ENCODE results near the gene PDZD4. TPM values are rescaled to one million over a fixed set of nuclear protein-coding genes. Genes with fewer than 3 reads are reported as not detected.

The PDZD4 gene
- total RNA-seq, 1 donor from 2014 or later: 9.9 TPM

DNA sequence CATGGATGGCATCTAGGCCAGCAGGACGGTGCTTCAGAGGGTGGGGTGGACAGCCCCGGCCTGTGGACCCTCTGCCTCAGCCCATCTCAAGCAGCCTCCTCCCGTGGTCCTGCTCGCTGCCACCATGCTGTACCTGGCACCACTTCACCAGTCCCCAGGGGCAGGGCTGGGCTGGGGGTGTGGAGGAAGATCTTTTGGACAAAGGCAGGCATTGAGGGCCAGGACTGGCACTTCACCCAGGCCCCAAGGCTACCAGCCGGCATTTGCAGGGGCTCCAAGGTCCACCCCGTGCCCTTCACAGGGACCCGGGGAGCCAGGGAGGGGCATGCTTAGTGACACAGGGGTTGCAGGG, 65.6 kb downstream of the PDZD4 start:
- H3K27me3 ChIP-seq (ENCODE audit: insufficient read depth, low read length): no peaks in the 10 kb centered on the region
- Mint-ChIP-seq H3K36me3 (ENCODE audit: low read depth, unreplicated experiment) (no peaks in the 10 kb centered on the region), H3K9me3 (ENCODE audit: unreplicated experiment) (no peaks in the 10 kb centered on the region), H3K4me3 (ENCODE audit: unreplicated experiment) (no peak overlapping the region), H3K27me3 (ENCODE audit: low read depth, unreplicated experiment) (peaks cover 2% of the 10 kb centered on the region), H3K27ac (ENCODE audit: unreplicated experiment) (no peak overlapping the region), H3K4me1 (ENCODE audit: low read depth, unreplicated experiment) (no peaks in the 10 kb centered on the region)
- peak overlapping the region; percentile 87 for H3K4me2 ChIP-seq (ENCODE audit: low read length)
- H4K20me1 ChIP-seq (ENCODE audit: insufficient read depth, low read length): peaks cover 5% of the 10 kb centered on the region
- H3K9ac ChIP-seq (ENCODE audit: low read length): peak overlapping the region; percentile 27
- DNase-seq (ENCODE audit: low read depth) (no peak), FAIRE-seq (no peak)
- H3K4me3 ChIP-seq (ENCODE audit: insufficient read depth, low read depth, low read length): peak overlapping the region; percentile 17
- TF ChIP-seq, protein P1, sequence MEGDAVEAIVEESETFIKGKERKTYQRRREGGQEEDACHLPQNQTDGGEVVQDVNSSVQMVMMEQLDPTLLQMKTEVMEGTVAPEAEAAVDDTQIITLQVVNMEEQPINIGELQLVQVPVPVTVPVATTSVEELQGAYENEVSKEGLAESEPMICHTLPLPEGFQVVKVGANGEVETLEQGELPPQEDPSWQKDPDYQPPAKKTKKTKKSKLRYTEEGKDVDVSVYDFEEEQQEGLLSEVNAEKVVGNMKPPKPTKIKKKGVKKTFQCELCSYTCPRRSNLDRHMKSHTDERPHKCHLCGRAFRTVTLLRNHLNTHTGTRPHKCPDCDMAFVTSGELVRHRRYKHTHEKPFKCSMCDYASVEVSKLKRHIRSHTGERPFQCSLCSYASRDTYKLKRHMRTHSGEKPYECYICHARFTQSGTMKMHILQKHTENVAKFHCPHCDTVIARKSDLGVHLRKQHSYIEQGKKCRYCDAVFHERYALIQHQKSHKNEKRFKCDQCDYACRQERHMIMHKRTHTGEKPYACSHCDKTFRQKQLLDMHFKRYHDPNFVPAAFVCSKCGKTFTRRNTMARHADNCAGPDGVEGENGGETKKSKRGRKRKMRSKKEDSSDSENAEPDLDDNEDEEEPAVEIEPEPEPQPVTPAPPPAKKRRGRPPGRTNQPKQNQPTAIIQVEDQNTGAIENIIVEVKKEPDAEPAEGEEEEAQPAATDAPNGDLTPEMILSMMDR (IDR thresholded peaks at IDR 0.05; ENCODE audit: insufficient read depth, low read depth, low read length): no peak
- TF ChIP-seq EZH2 (IDR thresholded peaks at IDR 0.05; ENCODE audit: insufficient read depth, low read length): no peak
- no peaks in the 10 kb centered on the region for H3K79me2 ChIP-seq (ENCODE audit: insufficient read depth, low read length)
- no peak overlapping the region for H3K27ac ChIP-seq (ENCODE audit: low read depth, low read length)
- no peak overlapping the region for H2AFZ ChIP-seq (ENCODE audit: low read depth, low read length)
- H3K4me1 ChIP-seq (ENCODE audit: insufficient read depth, low read length): peaks cover 25% of the 10 kb centered on the region
- H3K36me3 ChIP-seq (ENCODE audit: insufficient read depth, low read length): no peaks in the 10 kb centered on the region
- no peaks in the 10 kb centered on the region for H3K9me3 ChIP-seq (ENCODE audit: insufficient read depth, low read depth, low read length)

DNA sequence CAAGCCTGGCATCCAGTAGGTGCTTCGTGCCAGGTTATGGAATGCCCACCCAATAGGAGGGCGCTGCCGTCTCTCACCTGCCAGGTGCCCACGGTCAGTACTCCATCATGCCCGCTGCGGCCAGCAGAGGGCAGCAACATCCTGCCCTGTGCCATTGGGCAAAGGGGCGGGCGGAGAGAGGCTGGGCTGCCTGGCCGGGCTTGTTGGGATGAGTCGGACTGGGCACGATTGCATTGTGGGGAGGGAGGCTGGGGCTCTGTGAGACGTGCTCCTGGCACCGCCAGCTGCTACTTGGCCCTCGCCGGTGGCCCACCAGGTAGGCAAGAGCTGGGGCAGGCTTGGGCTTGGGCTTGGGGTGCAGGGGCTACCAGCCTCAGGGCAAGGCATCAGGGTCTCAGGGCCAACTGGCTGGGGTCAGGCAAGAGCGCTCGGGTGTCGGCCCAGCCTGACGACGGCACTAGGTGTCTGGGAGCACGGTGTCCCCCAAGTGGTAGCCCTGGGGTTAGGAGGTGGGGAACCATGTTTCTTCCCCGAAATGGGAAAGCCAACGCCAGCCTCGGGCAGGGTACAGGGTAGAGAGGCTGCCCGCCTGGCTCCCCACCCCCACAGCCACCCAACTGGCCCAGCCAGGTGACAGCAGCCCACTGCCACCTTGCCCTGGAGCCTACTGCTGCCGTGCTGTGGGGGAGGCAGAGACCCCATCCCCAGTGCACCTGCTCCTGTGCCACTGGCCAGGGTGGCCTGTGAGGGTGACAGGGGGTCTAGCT, 66.2 kb downstream of the PDZD4 start, which contains the start of gene PLXNB3:
Gene PLXNB3 (plus strand): TSS at position 261 of the 767 bp plus-strand sequence. CDS start 1,287 bp downstream, outside the sequence.
- Histone ChIP-seq H4K20me1 (ENCODE audit: insufficient read depth, low read length) (peaks cover 5% of the 10 kb centered on the region), H3K4me3 (ENCODE audit: insufficient read depth, low read depth, low read length) (peak within 1 kb of the TSS; percentile 17), H3K27me3 (ENCODE audit: insufficient read depth, low read length) (no peaks in the 10 kb centered on the region), H3K27ac (ENCODE audit: low read depth, low read length) (no peak within 1 kb of the TSS), H2AFZ (ENCODE audit: low read depth, low read length) (no peak within 1 kb of the TSS), H3K36me3 (ENCODE audit: insufficient read depth, low read length) (no peaks in the 10 kb centered on the region), H3K9me3 (ENCODE audit: insufficient read depth, low read depth, low read length) (no peaks in the 10 kb centered on the region), H3K9ac (ENCODE audit: low read length) (peak within 1 kb of the TSS; percentile 27), H3K4me1 (ENCODE audit: insufficient read depth, low read length) (peaks cover 25% of the 10 kb centered on the region), H3K79me2 (ENCODE audit: insufficient read depth, low read length) (no peaks in the 10 kb centered on the region), H3K4me2 (ENCODE audit: low read length) (peak within 1 kb of the TSS; percentile 87)
- FAIRE-seq: peak; percentile 50
- DNase-seq (ENCODE audit: low read depth): peak; percentile 18
- H3K27ac Mint-ChIP-seq (ENCODE audit: unreplicated experiment): no peak within 1 kb of the TSS
- TF ChIP-seq, protein P1 (IDR thresholded peaks at IDR 0.05; ENCODE audit: insufficient read depth, low read depth, low read length): peak; percentile 45
- TF ChIP-seq EZH2 (IDR thresholded peaks at IDR 0.05; ENCODE audit: insufficient read depth, low read length): no peak
- H3K9me3 Mint-ChIP-seq (ENCODE audit: unreplicated experiment): no peaks in the 10 kb centered on the region
- no peaks in the 10 kb centered on the region for H3K36me3 Mint-ChIP-seq (ENCODE audit: low read depth, unreplicated experiment)
- H3K4me1 Mint-ChIP-seq (ENCODE audit: low read depth, unreplicated experiment): no peaks in the 10 kb centered on the region
- peak within 1 kb of the TSS; percentile 67 for H3K4me3 Mint-ChIP-seq (ENCODE audit: unreplicated experiment)
- H3K27me3 Mint-ChIP-seq (ENCODE audit: low read depth, unreplicated experiment): peaks cover 2% of the 10 kb centered on the region
